NCI-H1105 treated with DMSO at 0.1 percent for 48 hours (cell line): ENCODE data around the gene MS4A10.
"Not testable (repeated sequence)": the region's sequence is repeated elsewhere in the genome, so short reads cannot be mapped to it uniquely, and the experiment has no call there.

Source experiments
- DNase-seq: peaks from one replicate; lab custom pipeline; 2025; lab: John Stamatoyannopoulos, UW

The MS4A10 gene

GRCh38 chr11:60786811-60787567 is 1.9 kb downstream of the MS4A10 start:
- DNase-seq, result peak; percentile 10

GRCh38 chr11:60788401-60789125 is 3.4 kb downstream of the MS4A10 start:
- DNase-seq, result peak; percentile 11

- DNase-seq, result no peak
Measured at GRCh38 chr11:60790726-60791125, 5.6 kb downstream of the MS4A10 start.

- DNase-seq, result no peak
Measured at GRCh38 chr11:60791153-60791933, 6.2 kb downstream of the MS4A10 start.

GRCh38 chr11:60792521-60792920 is 7.4 kb downstream of the MS4A10 start:
- no peak for DNase-seq

GRCh38 chr11:60795291-60795690 is 10.2 kb downstream of the MS4A10 start:
- no peak for DNase-seq

GRCh38 chr11:60797846-60798630 is 12.9 kb downstream of the MS4A10 start:
- DNase-seq, result no peak

GRCh38 chr11:60798631-60799030 is 13.5 kb downstream of the MS4A10 start:
- no peak for DNase-seq

- no peak for DNase-seq
Measured at GRCh38 chr11:60801194-60801593, 16.1 kb downstream of the MS4A10 start.

GRCh38 chr11:60803273-60803936 is 18.3 kb downstream of the MS4A10 start:
- DNase-seq, result no peak

GRCh38 chr11:60809249-60809648 is 24.1 kb downstream of the MS4A10 start:
- DNase-seq, result no peak

- no peak for DNase-seq
Measured at GRCh38 chr11:60809691-60810090, 24.6 kb downstream of the MS4A10 start.

GRCh38 chr11:60810151-60810550 is 25.0 kb downstream of the MS4A10 start:
- no peak for DNase-seq

- DNase-seq, result no peak
Measured at GRCh38 chr11:60810569-60810968, 25.4 kb downstream of the MS4A10 start.

- DNase-seq, result no peak
Measured at GRCh38 chr11:60813324-60813723, 28.2 kb downstream of the MS4A10 start.

GRCh38 chr11:60814112-60814511 is 29.0 kb downstream of the MS4A10 start:
- DNase-seq, result no peak

GRCh38 chr11:60816590-60817157 is 31.5 kb downstream of the MS4A10 start:
- DNase-seq, result no peak

- DNase-seq, result no peak
Measured at GRCh38 chr11:60818057-60818456, 32.9 kb downstream of the MS4A10 start.

GRCh38 chr11:60821827-60822599 is 36.9 kb downstream of the MS4A10 start:
- no peak for DNase-seq

GRCh38 chr11:60823745-60824306 is 38.7 kb downstream of the MS4A10 start:
- DNase-seq, result not testable (repeated sequence)
